ENCODE measurements around the gene TNIK. TPM values are rescaled to one million over a fixed set of nuclear protein-coding genes. Genes with fewer than 3 reads are reported as not detected.

The TNIK gene
- total and polyA plus RNA-seq, 2 of the 4 experiments (the other 2 are of a cell fraction) = 3.4 to 6.3 TPM

DNA sequence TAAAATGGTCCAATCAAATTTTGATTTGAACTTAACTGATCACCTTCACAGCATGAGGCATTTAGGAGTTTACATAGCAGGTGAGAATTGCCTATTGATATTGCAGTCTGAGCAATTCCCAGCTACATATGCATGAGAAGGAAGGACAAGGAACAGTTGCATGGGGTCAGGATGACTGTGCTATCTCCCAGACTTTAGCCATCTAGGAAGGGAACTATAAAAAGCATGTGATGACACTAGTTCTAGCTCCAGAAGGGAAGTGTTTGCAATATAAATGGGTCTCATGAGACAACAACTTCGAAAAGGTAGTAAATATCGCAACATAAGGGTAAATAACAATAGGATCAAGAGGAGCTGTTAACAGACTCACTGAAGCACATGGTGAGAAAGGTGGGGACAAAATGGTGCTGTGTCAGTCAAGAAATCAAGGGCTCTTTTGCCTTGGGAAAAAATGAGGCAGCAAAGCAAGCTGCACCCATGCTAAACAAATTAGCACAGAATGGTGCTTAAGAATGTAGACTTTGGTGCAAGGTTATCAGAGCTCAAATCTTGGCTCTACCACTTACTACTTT, 343.3 kb downstream of the TNIK start:
- no peak overlapping the region for H3K14ac ChIP-seq (replicated peaks; ENCODE audit: low read depth, low read length)

More for the DNA sequence above, 343.3 kb downstream of the TNIK start:
- no peak overlapping the region for H3K9ac ChIP-seq (ENCODE audit: low read depth, low read length)
- H2AK5ac ChIP-seq (ENCODE audit: low read depth, low read length) = no peak overlapping the region
- H3K36me3 ChIP-seq (ENCODE audit: control insufficient read depth, insufficient read depth, low read length) = no peaks in the 10 kb centered on the region
- H3K18ac ChIP-seq (ENCODE audit: low read depth, low read length) = no peak overlapping the region
- ChIA-PET CTCF (no interaction called here), POLR2A (ENCODE audit: unreplicated experiment) (interaction anchor here (0.6 kb wide), 1 partner anchor 1637 kb away, joined by 3 read pairs; no protein-coding TSS in a partner anchor)
- H2BK5ac ChIP-seq (ENCODE audit: low read depth, low read length, poor library complexity, severe bottlenecking) = no peak overlapping the region
- WGBS, 2 experiments (ENCODE audit: extremely low coverage in 2 of 2, insufficient read length in 1 of 2) = no CpG with 5 or more reads among the region's 2 CpGs
- intact Hi-C loops (cut with micrococcal nuclease) (no loop called here), dilution Hi-C loops (cut with HindIII; ENCODE audit: low sequenced_read_pairs, unreplicated experiment) (no loop called here), in situ Hi-C loops (cut with MboI; ENCODE audit: low sequenced_read_pairs) (no loop called here)
- TF ChIP-seq RAD21 (IDR thresholded peaks at IDR 0.05; ENCODE audit: low read length) (no peak), RCOR1 (IDR thresholded peaks at IDR 0.05; ENCODE audit: insufficient replicate concordance, low read length) (no peak), BHLHE40 (IDR thresholded peaks at IDR 0.05; ENCODE audit: low read depth, low read length) (no peak), MAFK (IDR thresholded peaks at IDR 0.05; ENCODE audit: low read depth, low read length) (no peak), MAZ (IDR thresholded peaks at IDR 0.05; ENCODE audit: borderline replicate concordance, low read depth, low read length) (no peak), CEBPB (IDR thresholded peaks at IDR 0.05; ENCODE audit: low read depth, low read length) (no peak), NFE2L2 (IDR thresholded peaks at IDR 0.05; ENCODE audit: low read depth, low read length) (no peak), USF2 (IDR thresholded peaks at IDR 0.05; ENCODE audit: low read depth, low read length) (no peak), RFX5 (IDR thresholded peaks at IDR 0.05; ENCODE audit: low read depth, low read length) (no peak), POLR2A (IDR thresholded peaks at IDR 0.05; ENCODE audit: low read depth, low read length) (no peak), CHD1 (IDR thresholded peaks at IDR 0.05; ENCODE audit: low read depth, low read length) (no peak)
- TF ChIP-seq, protein P1, sequence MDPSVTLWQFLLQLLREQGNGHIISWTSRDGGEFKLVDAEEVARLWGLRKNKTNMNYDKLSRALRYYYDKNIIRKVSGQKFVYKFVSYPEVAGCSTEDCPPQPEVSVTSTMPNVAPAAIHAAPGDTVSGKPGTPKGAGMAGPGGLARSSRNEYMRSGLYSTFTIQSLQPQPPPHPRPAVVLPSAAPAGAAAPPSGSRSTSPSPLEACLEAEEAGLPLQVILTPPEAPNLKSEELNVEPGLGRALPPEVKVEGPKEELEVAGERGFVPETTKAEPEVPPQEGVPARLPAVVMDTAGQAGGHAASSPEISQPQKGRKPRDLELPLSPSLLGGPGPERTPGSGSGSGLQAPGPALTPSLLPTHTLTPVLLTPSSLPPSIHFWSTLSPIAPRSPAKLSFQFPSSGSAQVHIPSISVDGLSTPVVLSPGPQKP (IDR thresholded peaks at IDR 0.05; ENCODE audit: borderline replicate concordance, low read depth, low read length) = no peak
- H3K4me2 ChIP-seq (ENCODE audit: low read depth, low read length) = no peak overlapping the region
- no peak overlapping the region for H4K5ac ChIP-seq (ENCODE audit: low read depth, low read length)
- no peak overlapping the region for H3K27ac ChIP-seq (ENCODE audit: insufficient read depth, low read length)
- no peak overlapping the region for H2BK15ac ChIP-seq (ENCODE audit: low read depth, low read length)
- H3K56ac ChIP-seq (ENCODE audit: extremely low read depth, insufficient read depth, low read length) = no peak overlapping the region
- BruUV-seq (replicated peaks) = no TSS peak
- no peaks in the 10 kb centered on the region for H3K9me1 ChIP-seq (ENCODE audit: insufficient read depth, low read length)
- no peak overlapping the region for H2AK9ac ChIP-seq (replicated peaks; ENCODE audit: low read depth, low read length, poor library complexity)
- H3K23ac ChIP-seq (ENCODE audit: low read depth, low read length) = no peak overlapping the region
- no peak overlapping the region for H3K4me3 ChIP-seq (ENCODE audit: insufficient read depth, low read depth, low read length)
- no peaks in the 10 kb centered on the region for H4K20me1 ChIP-seq (ENCODE audit: insufficient read depth, low read length)
- no peaks in the 10 kb centered on the region for H3K4me1 ChIP-seq (ENCODE audit: control insufficient read depth, insufficient read depth, low read length)
- ATAC-seq (ENCODE audit: low read depth) (no peak), DNase-seq (no peak)
- no peak overlapping the region for H2BK20ac ChIP-seq (ENCODE audit: low read depth, low read length)
- no peaks in the 10 kb centered on the region for H3K27me3 ChIP-seq (ENCODE audit: control insufficient read depth, insufficient read depth, low read length)
- H4K8ac ChIP-seq (ENCODE audit: low read depth in 2 of 2, low read length in 2 of 2) = no peak overlapping the region
- no peak overlapping the region for H4K91ac ChIP-seq (ENCODE audit: insufficient read depth, low read depth, low read length)
- no peak overlapping the region for H2BK120ac ChIP-seq (ENCODE audit: low read depth, low read length)
- no peaks in the 10 kb centered on the region for H3K79me1 ChIP-seq (ENCODE audit: low read depth in 1 of 2, low read length in 2 of 2)
- no peak overlapping the region for H3K4ac ChIP-seq (ENCODE audit: low read depth, low read length)
- H2AFZ ChIP-seq (replicated peaks; ENCODE audit: low read length, poor library complexity) = no peak overlapping the region
- H3K9me3 ChIP-seq (ENCODE audit: control insufficient read depth, insufficient read depth, low read length) = no peaks in the 10 kb centered on the region

Data from IMR-90 (cell line).